Measurements from ENCODE around the gene PKD1L1. TPM values are rescaled to one million over a fixed set of nuclear protein-coding genes. Genes with fewer than 3 reads are reported as not detected.

Gene PKD1L1
- polyA plus RNA-seq, 1 of the 3 experiments (the other 2 are of a cell fraction), result 0.10 TPM

GRCh38 chr7:47875406-47875805, 72.9 kb downstream of the PKD1L1 start:
- H3F3A ChIP-seq (replicated peaks; ENCODE audit: insufficient read depth), result no peaks in the 10 kb centered on the region
- TF ChIP-seq NFIC (IDR thresholded peaks at IDR 0.05; ENCODE audit: borderline replicate concordance) (no peak), EZH2phosphoT487 (IDR thresholded peaks at IDR 0.05; ENCODE audit: borderline replicate concordance, low read depth) (no peak)
- POLR2A ChIA-PET, result no interaction called here
- H3K4me3 ChIP-seq (ENCODE audit: low read depth in 2 of 2, low read length in 1 of 2), result no peak overlapping the region
- H3K27ac ChIP-seq (ENCODE audit: low read depth in 2 of 2, low read length in 1 of 2), result no peak overlapping the region
- no peaks in the 10 kb centered on the region for H3K9me2 ChIP-seq
- no peaks in the 10 kb centered on the region for H4K20me1 ChIP-seq (ENCODE audit: insufficient read depth)
- H2AFZ ChIP-seq (ENCODE audit: low read depth), result no peak overlapping the region
- no peaks in the 10 kb centered on the region for H3K36me3 ChIP-seq (replicated peaks in 1 of 2; ENCODE audit: control insufficient read depth in 1 of 2, insufficient read depth in 2 of 2, low read length in 1 of 2)
- no peaks in the 10 kb centered on the region; a peak in 1 of 4 replicates for H3K4me1 ChIP-seq (ENCODE audit: control insufficient read depth in 1 of 2, insufficient read depth in 2 of 2, low read depth in 1 of 2, low read length in 1 of 2)
- no peak for DNase-seq
- no peaks in the 10 kb centered on the region for H3K79me2 ChIP-seq (ENCODE audit: insufficient read depth)
- CTCF ChIA-PET, result interaction anchor here (1.2 kb wide), 1 partner anchor 69 kb away, joined by 3 read pairs; no protein-coding TSS in a partner anchor
- H3K27me3 ChIP-seq (ENCODE audit: insufficient read depth), result no peaks in the 10 kb centered on the region; the same call in 1 of the 2 replicates
- H3K4me2 ChIP-seq, result no peak overlapping the region
- no peak overlapping the region for H3K9ac ChIP-seq
- no peaks in the 10 kb centered on the region for H3K9me3 ChIP-seq

- no peaks in the 10 kb centered on the region for H3K9me3 ChIP-seq
- no peak overlapping the region for H3K27ac ChIP-seq (ENCODE audit: low read depth in 2 of 2, low read length in 1 of 2)
- H3K4me3 ChIP-seq (ENCODE audit: low read depth in 2 of 2, low read length in 1 of 2), result no peak overlapping the region
- H4K20me1 ChIP-seq (ENCODE audit: insufficient read depth), result no peaks in the 10 kb centered on the region
- H3K4me2 ChIP-seq, result no peak overlapping the region
- no peak overlapping the region for H3K9ac ChIP-seq
- TF ChIP-seq EZH2phosphoT487 (IDR thresholded peaks at IDR 0.05; ENCODE audit: borderline replicate concordance, low read depth) (no peak), MEF2A (IDR thresholded peaks at IDR 0.05; ENCODE audit: borderline replicate concordance, low read depth) (no peak), SIN3A (IDR thresholded peaks at IDR 0.05; ENCODE audit: borderline replicate concordance, low read depth, low read length) (no peak), POLR2AphosphoS5 (IDR thresholded peaks at IDR 0.05; ENCODE audit: low read depth, low read length) (no peak), RFX5 (IDR thresholded peaks at IDR 0.05; ENCODE audit: low read length) (no peak), TEAD4 (IDR thresholded peaks at IDR 0.05; ENCODE audit: borderline replicate concordance, insufficient read depth) (no peak), ZBTB33 (IDR thresholded peaks at IDR 0.05; ENCODE audit: borderline replicate concordance, low read depth) (no peak), CHD2 (IDR thresholded peaks at IDR 0.05; ENCODE audit: low read length, partially characterized antibody) (no peak), RCOR1 (IDR thresholded peaks at IDR 0.05; ENCODE audit: low read length) (no peak)
- no peaks in the 10 kb centered on the region for H3K79me2 ChIP-seq (ENCODE audit: insufficient read depth)
- no peak overlapping the region for H2AFZ ChIP-seq (ENCODE audit: low read depth)
- POLR2A ChIA-PET, result no interaction called here
- CTCF ChIA-PET, result no interaction called here
- H3K9me2 ChIP-seq, result no peaks in the 10 kb centered on the region
- no peak for DNase-seq
- H3K27me3 ChIP-seq (ENCODE audit: insufficient read depth), result no peaks in the 10 kb centered on the region
- WGBS (ENCODE audit: low lambda C conversion rate), result 55% methylated on average over 5 of the region's 5 CpGs
- H3K4me1 ChIP-seq (ENCODE audit: control insufficient read depth in 1 of 2, insufficient read depth in 2 of 2, low read depth in 1 of 2, low read length in 1 of 2), result no peaks in the 10 kb centered on the region; a peak in 1 of 4 replicates
- H3K36me3 ChIP-seq (replicated peaks in 1 of 2; ENCODE audit: control insufficient read depth in 1 of 2, insufficient read depth in 2 of 2, low read length in 1 of 2), result no peaks in the 10 kb centered on the region
- H3F3A ChIP-seq (replicated peaks; ENCODE audit: insufficient read depth), result no peaks in the 10 kb centered on the region
These were observed 74.5 kb downstream of the PKD1L1 start for GRCh38 chr7:47873762-47874161.

GRCh38 chr7:47867286-47867685, 81.0 kb downstream of the PKD1L1 start:
- H3K9me3 ChIP-seq, result no peaks in the 10 kb centered on the region
- no peak for TF ChIP-seq ZBTB33 (IDR thresholded peaks at IDR 0.05; ENCODE audit: borderline replicate concordance, low read depth)
- no peak for TF ChIP-seq REST (IDR thresholded peaks at IDR 0.05; ENCODE audit: low read depth, low read length)
- no peak for TF ChIP-seq POLR2AphosphoS5 (IDR thresholded peaks at IDR 0.05; ENCODE audit: low read depth, low read length)

More at GRCh38 chr7:47867286-47867685, 81.0 kb downstream of the PKD1L1 start:
- DNase-seq, result no peak
- ChIA-PET POLR2A (no interaction called here), CTCF (no interaction called here)
- Histone ChIP-seq H3K36me3 (replicated peaks in 1 of 2; ENCODE audit: control insufficient read depth in 1 of 2, insufficient read depth in 2 of 2, low read length in 1 of 2) (no peaks in the 10 kb centered on the region), H3K27ac (ENCODE audit: low read depth in 2 of 2, low read length in 1 of 2) (no peak overlapping the region), H4K20me1 (ENCODE audit: insufficient read depth) (no peaks in the 10 kb centered on the region), H2AFZ (ENCODE audit: low read depth) (no peak overlapping the region), H3K27me3 (ENCODE audit: insufficient read depth) (no peaks in the 10 kb centered on the region), H3K4me2 (no peak overlapping the region), H3K79me2 (ENCODE audit: insufficient read depth) (no peaks in the 10 kb centered on the region), H3K9me2 (no peaks in the 10 kb centered on the region), H3F3A (replicated peaks; ENCODE audit: insufficient read depth) (no peaks in the 10 kb centered on the region), H3K9ac (no peak overlapping the region), H3K4me3 (ENCODE audit: low read depth in 2 of 2, low read length in 1 of 2) (no peak overlapping the region), H3K4me1 (ENCODE audit: control insufficient read depth in 1 of 2, insufficient read depth in 2 of 2, low read depth in 1 of 2, low read length in 1 of 2) (no peaks in the 10 kb centered on the region)
- WGBS (ENCODE audit: low lambda C conversion rate), result 45% methylated on average over 3 of the region's 3 CpGs

Data from SK-N-SH (cell line).